Left colon (tissue), 2 donors: ENCODE data around the gene CD84. TPM values are rescaled to one million over a fixed set of nuclear protein-coding genes. Genes with fewer than 3 reads are reported as not detected.
A peak's percentile ranks its signal among the peaks of the same experiment; 100 is the strongest.
"Not testable (repeated sequence)": the region's sequence is repeated elsewhere in the genome, so short reads cannot be mapped to it uniquely, and the experiment has no call there.

Experiments
- ATAC-seq: fragments of 200-7000 bp; cut with Tn5 transposase; one replicate; pipeline ENCODE4 v1.9.1; 2020; ENCODE audit warnings: mild to moderate bottlenecking, moderate library complexity
- DNase-seq, 2 donors: peaks; one replicate each; pipeline ENCODE4 v3.0.0-alpha.2; 2020
- intact Hi-C, 2 donors: fragments of 100-400 bp; cut with DNase I in 1 of 2; cut with micrococcal nuclease in 1 of 2; formaldehyde crosslinking; loops; one replicate each; pipeline versions ENCODE4 v1.11.2 to v1.14.0; 2022; cut with DNase I, micrococcal nuclease
- long read RNA-seq: library from polyadenylated mRNA; unstranded; transcript quantifications from one replicate; pipeline ENCODE4 v2.0.0, GENCODE V29; 2021
- total RNA-seq, 2 donors: library from RNA; stranded (reverse); fragmentation: NEBNext Ultra II Directional; extraction: Animal tissue kit (Norgen Biotek cat#: 25700); gene quantifications; one replicate each; pipeline ENCODE4 v1.2.1, GENCODE V29; 2021
- donor health status: DM: no; HTN: no; CAD: no.
- donor health status: DM: yes; HTN: yes; CAD: no.

CD84 gene
- 1 to 10 TPM; 2.1 to 6.2 TPM for total RNA-seq
- long read RNA-seq, partial matches to known transcripts, result 0 of 1 reads
- long read RNA-seq, other reads (novel, unspliced or antisense), result 1 of 1 reads

GRCh38 chr1:160579216-160579701, at the start of gene CD84:
Gene CD84, minus strand, starts transcription at chr1:160579496. Its CDS starts 59 bp downstream, at chr1:160579437.
- DNase-seq (no peak), ATAC-seq (peak; percentile 35)
- intact Hi-C loops, result no loop called here

GRCh38 chr1:160628799-160629263, 49.5 kb upstream of the CD84 start:
- intact Hi-C loops, result no loop called here
- ATAC-seq, result no peak
- no peak for DNase-seq

GRCh38 chr1:160627677-160628289, 48.5 kb upstream of the CD84 start:
- ATAC-seq, DNase-seq, intact Hi-C loops: not testable (repeated sequence)

- intact Hi-C loops, result no loop called here
- no peak for ATAC-seq
- DNase-seq, result no peak
These were observed 47.4 kb upstream of the CD84 start for GRCh38 chr1:160626509-160627342.

- DNase-seq, result no peak
- ATAC-seq, result no peak
- intact Hi-C loops, result no loop called here
These were observed 46.6 kb upstream of the CD84 start for GRCh38 chr1:160625725-160626498.

GRCh38 chr1:160625321-160625720, 46.0 kb upstream of the CD84 start:
- ATAC-seq, result no peak
- intact Hi-C loops, result no loop called here
- no peak for DNase-seq

GRCh38 chr1:160624464-160624863, 45.2 kb upstream of the CD84 start:
- DNase-seq, result no peak
- ATAC-seq, result no peak
- intact Hi-C loops, result no loop called here

- intact Hi-C loops, result no loop called here
- DNase-seq, result no peak
- ATAC-seq, result no peak
These were observed 44.6 kb upstream of the CD84 start for GRCh38 chr1:160623862-160624261.

- DNase-seq, result no peak
- intact Hi-C loops, result no loop called here
- no peak for ATAC-seq
These were observed 43.9 kb upstream of the CD84 start for GRCh38 chr1:160623227-160623633.

- ATAC-seq (no peak), DNase-seq (no peak)
- intact Hi-C loops, result no loop called here
These were observed 43.4 kb upstream of the CD84 start for GRCh38 chr1:160622501-160623226.

- intact Hi-C loops, result no loop called here
- DNase-seq, result no peak
- no peak for ATAC-seq
These were observed 42.5 kb upstream of the CD84 start for GRCh38 chr1:160621633-160622413.

GRCh38 chr1:160620942-160621632, 41.8 kb upstream of the CD84 start:
- intact Hi-C loops, result no loop called here
- no peak for DNase-seq
- no peak for ATAC-seq

GRCh38 chr1:160619742-160620277, 40.5 kb upstream of the CD84 start:
- ATAC-seq (no peak), DNase-seq (no peak)
- intact Hi-C loops, result no loop called here

GRCh38 chr1:160618763-160619274, 39.5 kb upstream of the CD84 start:
- ATAC-seq (no peak), DNase-seq (no peak)
- intact Hi-C loops, result no loop called here

- intact Hi-C loops, result no loop called here
- ATAC-seq, result no peak
- DNase-seq, result no peak
These were observed 39.0 kb upstream of the CD84 start for GRCh38 chr1:160618327-160618726.

- intact Hi-C loops, result no loop called here
- no peak for ATAC-seq
- DNase-seq, result no peak
These were observed 36.4 kb upstream of the CD84 start for GRCh38 chr1:160615660-160616059.

GRCh38 chr1:160614410-160614809, 35.1 kb upstream of the CD84 start:
- ATAC-seq (no peak), DNase-seq (no peak)
- intact Hi-C loops, result no loop called here
